HG02623 (cell line): ENCODE measurements around the gene ACY1.

Experiments used
- ATAC-seq: cut with Tn5 transposase; IDR thresholded peaks from one replicate; pipeline ENCODE4 v1.9.1; 2021; ENCODE audit warnings: moderate library complexity; ENCODE audit not compliant: unreplicated experiment

The ACY1 gene

DNA sequence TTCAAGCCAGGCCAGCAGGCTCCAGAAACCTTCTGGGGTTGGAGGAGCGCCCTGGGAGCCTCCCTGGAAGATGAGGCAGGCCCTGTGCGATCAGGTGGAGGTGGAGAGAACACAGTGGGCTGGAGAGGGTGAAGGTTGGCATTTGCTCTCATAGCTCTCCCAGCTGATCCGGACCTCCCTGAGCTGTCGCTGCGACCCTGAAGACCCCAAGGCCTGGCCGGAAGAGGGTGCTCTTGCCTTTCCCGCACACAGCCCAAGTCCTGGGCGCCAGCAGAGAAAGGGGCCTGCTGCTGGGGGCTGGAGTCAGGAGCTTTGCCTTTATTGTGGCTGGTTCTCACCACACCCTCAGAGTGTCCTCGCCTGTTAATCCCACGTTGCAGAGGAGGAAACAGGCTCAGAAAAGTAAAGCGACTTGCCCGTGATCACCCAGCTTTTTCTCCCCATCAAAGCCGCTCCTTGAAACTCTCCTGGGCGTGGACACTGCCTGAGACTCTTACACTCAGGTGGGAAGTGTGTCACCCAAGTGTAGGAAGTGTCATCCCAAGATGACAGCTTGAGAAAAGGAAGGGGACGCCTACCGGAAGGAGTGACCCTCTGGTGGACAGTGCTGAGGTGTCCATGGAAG lies 20.9 kb downstream of the ACY1 start:
- ATAC-seq = no peak

DNA sequence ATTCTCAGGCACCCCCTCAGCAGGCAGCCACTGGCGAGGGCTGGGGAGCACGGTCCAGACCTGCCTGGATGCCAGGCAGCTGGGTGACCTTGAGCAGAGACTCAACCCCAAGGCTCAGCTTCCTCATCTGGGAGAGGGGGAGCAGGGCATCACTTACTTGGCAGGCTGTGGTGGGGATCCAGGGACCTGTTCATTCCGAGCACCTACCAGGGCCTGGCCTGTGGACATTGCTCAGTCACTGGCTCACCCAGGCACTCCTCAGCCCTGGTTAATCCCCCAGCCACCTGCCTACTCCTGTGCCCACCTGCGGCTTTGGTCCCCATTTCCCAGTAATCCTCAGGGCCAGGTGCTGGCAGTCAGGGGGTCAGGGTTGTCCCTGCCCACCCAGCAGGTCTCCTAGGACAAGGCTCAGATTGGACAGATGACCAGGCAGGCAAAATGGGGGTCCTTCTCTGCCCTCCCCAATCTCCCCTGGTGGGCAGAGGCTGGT lies 21.6 kb downstream of the ACY1 start:
- ATAC-seq = no peak

DNA sequence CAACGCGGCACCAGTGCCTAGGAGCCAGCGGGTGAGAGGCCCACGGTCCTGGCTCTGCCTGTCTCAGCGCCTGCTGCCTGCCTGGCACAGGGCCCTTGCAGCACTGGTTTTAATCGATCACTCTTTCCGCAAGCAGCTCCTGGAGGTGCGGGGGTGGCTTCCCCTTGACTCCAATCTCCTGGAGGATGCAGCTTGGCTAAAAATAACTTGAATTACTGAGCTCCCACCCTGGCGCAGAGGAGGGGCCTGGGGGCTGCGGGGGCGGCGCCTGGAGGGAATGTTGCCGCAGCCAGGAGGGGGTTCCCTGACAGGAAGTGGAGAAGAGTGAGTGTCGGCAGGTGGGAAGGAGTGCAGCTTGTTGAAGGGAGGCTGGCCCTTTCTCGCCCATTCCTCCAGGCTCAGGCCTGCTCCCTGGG lies 22.2 kb downstream of the ACY1 start:
- no peak for ATAC-seq

DNA sequence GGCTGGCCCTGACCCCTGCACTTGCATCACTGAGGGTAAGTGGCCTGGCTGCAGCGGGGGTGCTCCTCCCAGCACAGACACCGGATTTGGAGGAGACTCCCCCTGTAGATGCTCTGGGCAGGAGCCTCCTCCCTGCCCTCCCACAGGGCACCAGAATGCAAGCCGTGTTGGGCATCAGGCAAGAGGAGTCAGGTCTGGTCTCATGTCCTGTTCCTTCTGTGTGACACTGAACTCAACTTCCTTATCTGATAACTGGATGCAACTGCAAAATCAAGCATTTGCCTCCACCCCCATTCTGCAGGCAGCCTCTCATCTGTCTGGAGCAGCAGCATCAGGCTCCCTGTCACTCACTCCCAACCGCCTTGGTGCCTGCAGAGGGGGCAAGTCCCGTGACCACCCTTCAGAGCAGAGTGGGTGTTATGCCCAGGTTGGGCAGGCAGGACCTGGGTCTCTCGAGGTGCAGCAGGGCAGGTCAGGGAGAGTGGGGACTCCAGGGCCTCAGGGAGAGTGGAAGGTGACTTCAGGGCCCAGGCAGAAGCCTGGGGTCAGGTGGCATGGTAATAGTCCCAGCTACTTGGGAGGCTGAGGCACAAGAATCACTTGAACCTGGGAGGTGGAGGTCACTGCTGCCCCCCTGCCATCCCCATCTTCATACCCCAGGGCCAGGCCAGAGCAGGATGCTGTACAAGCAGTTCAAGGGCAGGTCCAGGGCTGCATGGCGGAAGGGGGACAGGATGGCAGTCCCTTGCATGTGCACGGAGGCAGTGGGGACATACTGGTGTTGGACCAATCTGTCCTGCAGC lies 22.9 kb downstream of the ACY1 start:
- ATAC-seq = no peak

DNA sequence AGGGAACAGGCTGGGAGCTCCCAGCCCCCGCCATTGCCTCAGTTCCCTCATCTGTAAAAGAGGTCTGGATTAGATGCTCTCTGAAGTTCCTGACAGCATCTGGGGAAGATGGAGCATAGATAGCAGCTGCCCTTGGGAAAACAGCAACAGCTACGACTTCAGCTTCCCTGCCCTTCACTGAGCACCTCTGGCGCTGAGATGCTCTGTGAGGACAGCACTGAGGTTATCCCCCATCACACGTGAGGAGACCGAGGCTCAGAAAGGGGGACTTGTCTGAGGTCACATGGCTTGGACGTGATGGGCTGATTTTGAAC lies 23.4 kb downstream of the ACY1 start:
- ATAC-seq = no peak

DNA sequence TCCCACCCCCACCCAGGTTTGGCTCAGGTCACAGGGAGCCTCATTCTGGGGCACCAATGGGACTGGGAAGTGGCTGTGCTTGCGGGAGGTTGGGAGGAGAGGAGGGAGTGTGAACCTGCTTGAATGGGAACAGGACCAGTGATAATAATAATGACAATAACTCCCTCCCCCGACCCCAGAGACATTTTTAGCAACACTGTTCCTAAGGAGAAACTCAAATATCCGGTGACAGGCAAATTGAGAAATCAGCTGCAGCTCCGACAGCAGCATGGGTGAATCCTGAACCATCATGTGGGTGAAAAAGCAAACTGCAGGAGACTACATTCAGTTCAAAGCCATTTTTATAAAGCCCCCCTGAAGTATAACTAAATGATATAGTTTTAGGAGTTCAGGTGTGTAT lies 24.0 kb downstream of the ACY1 start:
- no peak for ATAC-seq

DNA sequence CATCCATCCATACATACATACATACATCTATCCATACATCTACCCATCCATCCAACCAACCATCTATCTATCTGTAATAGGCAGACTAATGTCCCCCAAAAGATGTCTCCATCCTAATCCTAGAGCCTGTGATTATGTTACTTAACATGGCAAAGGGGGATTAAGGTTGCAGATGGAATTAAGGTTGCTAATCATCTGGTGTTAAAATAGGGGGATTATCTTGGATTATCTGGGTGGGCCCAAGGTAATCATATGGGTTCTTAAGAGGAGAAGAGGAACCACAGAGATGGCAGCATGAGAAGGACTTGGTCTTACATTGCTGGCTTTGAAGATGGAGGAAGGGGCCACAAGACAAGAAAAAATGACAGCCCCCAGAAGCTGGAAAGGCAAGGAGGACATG lies 27.1 kb downstream of the ACY1 start:
- ATAC-seq = no peak

DNA sequence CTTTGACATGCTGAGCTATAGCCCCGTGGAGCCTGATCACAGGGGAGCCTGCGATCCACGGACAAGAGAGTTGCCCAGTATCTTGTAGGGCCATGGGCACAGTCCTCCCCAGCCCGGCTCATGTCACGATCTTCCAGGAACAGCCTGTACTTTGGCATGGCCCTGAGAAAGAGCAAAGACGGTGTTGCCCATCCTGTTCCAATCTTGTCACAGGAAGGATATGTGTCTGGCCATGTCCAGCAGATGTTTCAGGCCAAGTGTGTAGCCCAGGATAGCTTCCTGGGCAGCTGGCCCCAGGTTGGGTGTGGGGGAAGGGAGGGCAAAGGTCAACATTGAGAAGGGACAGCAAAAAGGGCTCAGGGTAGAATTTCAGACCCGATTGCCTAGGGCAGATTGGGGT lies 29.4 kb downstream of the ACY1 start:
- ATAC-seq = no peak

DNA sequence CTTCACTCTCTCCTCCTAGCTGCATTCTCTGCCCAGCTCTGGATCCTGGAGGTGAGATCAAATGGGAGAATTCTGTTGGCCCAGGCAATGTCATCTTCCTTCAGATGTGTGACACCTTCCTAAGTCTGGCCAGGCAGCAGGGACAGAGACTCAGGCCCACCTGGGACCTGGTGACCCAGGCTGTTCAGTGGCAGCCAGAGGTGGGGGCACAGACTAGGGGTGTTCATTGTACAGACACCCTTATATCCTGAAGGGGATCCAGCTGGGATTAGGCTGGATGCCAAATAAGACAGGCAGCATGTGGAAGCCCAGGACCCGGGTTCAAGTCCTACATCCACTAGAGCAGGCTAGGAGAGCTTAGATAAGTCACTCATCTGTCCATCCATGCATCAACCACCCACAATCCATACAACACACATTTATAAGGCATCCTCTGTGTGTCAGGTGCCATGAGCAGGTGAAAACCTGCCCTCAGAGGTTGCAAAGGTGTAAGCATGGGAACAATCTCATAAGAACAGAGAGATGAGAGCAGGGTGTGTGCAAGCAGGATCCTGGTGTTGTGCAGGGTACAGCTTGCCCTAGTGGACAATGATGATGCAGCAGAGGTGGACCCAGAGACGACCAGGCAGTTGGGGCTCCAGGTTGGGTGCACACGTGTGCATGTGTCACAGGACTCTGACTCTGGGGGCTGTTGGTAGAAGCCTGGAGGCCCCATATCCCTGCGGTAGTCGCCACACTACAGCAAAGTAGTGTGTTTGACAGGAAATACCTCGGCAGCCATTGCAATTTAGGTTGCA lies 30.7 kb downstream of the ACY1 start:
- ATAC-seq = no peak

DNA sequence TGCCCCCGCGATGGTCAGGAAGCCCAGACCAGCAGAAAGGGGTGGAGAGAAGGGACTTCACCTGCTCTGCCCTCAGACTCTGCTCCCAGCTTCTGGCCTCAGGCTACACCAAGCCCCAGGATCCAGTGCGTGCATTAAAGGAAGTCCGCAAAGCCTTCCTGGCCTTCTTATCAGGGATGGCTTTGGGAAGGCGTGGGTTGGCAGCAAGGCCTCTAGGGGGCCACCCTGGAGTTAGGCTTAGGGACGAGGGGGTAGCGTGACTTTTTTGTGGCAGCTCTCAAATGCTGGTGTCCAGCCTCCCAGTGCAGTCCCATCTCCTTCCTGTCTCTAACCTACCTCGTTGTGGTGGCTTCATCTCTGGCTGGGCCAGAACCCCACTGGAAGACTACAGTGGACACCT lies 31.3 kb downstream of the ACY1 start:
- ATAC-seq = no peak

DNA sequence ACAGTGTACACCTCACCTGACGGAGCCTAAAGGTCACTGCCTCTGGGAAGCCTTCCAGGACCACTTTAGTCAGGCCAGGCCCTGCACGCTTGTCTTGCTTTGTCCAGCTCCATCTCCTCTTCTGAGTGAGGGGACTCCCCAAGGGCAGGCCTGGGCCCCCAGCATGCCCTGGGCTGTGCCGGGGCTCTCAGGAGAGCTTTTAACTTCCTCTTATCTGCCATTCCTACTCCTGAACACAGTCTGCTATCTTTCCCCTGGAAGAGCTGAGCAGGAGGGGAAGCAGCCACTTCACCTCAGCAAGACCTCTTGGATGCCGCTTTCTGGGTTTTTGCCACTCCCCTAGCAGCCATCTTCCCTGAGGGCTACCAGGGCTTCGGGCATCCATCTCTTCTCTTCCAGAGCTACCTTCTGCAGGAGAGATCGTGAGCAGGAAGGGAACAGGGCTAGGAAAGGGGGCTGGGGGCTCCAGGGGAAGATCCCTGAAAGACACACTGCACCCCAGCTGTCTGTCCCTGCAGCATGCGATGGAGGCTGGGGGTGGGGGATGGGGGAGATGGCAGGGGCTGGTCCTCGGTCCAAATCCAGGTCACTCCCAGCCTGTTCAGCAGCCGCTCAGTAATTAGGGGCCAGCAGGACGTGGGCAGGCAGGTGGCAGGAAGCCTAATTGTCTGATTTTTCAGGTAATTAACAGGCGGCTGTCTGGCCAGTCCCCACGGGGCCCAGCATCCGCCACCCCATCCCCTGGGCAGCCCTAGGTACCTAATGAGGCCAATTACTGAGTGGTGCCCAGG lies 32.3 kb downstream of the ACY1 start:
- ATAC-seq = no peak

DNA sequence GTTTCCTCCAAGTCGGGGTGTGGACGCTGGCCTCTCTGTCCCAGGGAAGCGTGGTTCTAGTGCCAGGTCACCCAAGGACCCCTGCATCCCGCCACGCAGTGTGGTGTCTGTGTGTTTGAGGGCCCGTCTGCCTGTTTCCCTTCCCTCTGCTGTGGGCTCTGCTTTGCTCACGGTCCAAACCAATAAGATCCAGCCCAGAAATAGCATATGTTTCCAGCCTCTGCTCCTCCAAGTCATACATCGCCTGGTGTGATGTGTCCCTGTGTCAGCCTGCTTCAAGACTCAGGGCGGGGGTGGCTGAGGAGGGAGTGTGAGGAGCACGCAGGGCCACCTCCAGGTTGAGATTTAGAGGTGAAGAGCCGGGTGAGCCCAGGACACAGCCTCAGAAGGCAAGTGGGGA lies 34.3 kb downstream of the ACY1 start:
- ATAC-seq = no peak

DNA sequence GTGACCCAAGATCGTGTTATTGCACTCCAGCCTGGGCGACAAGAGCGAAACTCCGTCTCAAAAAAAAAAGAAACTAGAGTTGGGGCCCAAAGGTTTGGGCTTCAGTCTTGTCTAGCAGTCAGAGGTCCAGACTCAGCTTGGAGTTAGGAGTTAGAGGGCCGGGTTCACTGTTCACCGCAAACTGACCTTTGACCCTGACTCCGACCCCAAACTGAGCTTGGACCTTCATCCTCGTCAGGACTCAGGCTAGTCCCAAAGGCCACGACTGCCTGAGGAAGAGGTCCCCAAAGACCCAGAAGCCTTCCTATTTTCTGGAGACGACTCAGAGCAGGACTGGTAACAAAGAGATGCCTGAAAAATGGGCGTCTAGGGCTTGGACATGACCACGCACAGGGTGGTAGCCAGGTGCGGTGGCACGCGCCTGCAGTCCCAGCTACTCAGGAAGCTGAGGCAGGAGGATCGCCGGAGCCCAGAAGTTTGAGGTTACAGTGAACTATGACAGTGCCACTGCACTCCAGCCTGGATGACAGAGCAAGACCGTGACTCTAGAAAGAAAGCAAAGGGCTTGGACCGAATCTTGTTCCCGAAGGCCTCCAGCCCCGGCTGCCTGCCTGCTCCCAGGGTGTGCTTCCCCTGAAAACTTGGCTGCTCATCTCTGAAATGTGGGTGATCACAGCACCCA lies 35.1 kb downstream of the ACY1 start:
- no peak for ATAC-seq

DNA sequence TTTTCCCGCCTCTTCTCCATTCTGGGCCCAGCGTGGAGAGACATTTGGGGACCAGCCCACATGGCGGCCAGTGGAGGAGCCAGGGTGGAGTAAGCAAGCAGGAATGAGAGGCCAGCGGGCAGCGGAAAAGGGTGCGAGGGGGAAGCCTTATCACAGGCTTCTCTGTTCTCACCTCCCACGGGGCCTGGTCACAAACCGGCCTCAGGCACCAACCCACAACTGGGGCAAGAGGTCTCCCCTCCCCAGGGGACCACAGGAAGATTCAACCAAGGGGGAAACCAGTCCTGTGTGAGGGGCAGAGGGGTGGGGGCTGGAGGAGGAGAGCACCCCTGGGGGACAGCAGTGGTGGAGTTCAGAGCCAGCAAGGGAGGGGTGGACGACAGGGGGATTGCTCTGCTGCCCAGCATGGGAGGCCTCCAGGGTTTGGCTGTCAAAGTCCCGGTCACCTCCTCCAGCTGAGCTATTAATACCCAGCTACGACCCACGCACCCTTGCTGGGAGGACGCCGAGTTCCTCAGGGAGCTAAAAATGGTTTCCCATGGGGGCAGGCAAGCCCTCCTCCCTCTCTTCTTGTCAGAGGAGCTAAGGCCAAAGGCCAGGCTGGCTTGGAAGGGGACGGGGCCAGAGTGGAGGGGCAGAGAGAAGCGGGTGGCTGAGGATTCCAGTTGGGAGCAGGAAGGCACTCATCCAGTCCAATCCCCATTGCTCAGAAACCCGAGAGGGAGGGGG lies 36.2 kb downstream of the ACY1 start:
- ATAC-seq = no peak

DNA sequence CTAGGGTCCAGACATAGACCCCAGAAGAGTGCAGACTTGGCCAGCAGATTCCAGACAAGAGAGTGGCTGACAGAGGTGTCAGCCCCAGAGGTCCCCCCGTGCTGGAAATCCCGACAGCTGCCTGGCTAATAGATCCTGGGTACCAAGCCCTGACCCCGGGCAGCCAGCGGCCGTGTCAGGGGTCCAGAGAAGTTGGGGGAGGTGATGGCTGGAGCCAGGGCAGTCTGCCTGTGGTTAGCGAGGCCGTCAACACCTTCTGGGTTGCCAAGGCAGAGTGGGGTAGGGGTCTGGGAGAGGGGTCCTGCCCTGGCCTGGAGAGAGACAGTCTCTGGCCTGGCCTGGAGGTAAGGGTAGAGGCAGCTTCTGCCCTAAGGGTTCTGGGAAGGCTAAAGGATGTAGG lies 37.5 kb downstream of the ACY1 start:
- ATAC-seq = no peak

DNA sequence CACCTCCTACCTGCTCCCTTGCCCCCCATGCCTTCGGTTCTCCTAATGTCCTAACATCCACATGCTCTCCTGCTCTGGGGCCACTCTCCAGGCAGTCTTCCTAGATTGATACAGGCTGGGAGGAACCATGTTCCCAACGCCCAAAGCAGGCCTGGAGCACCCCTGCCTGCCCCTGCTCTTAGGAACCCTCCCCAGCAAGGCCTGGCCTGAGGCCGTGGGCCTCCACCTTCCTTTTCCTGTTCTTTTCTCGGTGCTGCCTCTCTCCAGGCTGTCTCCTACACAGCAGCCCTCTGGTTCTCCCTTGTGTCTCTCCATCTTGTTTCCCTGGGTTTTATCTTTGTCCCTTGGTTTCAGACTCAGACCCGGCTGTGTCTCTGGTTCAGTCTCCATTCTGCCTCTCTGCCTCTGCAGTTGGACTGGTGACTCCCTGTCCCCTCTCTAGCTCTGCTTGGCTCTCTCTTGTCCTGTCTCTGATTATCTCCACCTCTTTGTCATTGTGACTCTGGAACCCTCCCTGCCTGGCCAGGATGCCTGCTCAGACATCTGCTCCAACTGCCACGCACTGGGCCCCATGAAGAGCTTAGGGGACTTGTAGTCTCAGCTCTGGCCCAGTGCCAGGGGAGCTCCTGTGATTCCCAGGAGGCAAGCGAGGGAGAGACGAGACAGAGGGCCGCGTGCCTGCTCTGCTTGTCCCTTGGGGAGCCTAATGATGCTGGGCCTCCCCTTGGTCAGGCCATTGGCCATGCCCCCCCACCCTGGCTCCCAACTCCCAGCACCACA lies 38.3 kb downstream of the ACY1 start:
- no peak for ATAC-seq

DNA sequence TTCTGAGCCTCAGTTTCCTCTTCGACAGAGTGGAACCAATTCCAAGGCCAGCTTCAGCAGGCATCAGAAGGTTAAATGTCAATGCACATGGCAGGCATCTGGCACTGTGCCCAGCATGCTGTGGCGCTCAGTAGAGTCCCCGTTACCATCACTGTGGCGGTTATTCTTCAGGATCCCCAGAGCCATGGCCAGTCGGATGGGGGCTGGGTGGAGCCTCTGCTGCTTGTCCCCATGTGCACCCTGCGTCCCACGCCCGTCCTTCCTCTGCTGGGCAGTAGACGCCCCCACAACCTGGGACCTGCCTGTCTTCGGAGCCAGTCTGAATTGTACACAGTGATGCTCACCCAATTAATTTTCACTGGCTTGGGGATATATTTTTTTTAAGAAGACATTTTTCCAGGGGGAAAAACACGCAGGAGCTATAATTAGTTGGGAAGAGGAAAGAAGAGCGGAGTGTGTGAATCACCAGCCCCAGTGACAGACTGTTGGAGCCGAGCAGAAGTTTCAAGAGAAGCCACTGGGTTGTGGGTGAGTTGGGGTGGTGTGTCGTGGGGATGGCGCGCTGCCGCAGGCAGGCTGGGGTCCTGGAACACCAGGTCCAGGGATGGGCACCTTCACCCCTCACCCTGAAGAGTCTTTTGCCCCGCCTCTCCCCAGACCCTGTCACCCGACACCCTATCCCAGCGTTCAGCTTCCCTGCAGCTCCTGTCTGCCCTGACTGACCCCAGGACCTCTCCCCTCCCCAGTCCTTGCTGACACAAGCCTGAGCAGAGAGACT lies 39.2 kb downstream of the ACY1 start:
- ATAC-seq = no peak

DNA sequence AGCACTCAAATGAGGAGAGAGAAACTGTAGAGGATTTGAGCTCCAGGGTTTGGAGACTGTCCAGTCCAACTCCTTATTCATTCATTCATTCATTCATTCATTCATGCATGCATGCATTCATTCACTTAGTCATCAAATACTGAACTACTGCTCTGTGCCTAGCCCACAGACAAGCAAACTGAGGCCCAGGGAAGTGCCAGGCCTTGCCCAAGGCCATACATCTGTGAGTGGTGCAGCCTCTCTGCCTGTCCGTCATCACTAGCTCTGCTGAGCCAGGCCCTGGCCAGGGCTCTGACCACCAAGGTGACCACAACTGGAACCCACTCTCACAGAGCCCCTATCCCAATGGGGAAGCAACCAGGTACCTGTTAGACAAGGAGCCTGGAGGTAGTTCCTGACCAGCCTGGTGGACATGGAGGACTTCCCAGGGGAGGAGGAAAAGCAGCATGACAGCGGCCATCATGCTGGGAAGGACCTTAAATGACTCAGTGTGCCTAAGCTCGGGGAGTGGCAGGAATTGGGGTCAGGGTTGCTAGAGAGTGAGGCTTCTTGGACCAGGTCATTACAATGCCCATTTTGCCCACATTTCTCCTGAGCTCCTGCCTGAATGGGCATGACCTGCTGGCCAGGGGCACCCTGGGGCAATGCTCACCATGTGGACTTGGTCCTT lies 39.9 kb downstream of the ACY1 start:
- ATAC-seq = no peak
